NCI-H187 treated with DMSO at 0.1 percent for 48 hours (cell line): ENCODE measurements around the gene DGKQ.

Experiments used
- DNase-seq: peaks from one replicate; lab custom pipeline; 2025; lab: John Stamatoyannopoulos, UW

Gene DGKQ

DNA sequence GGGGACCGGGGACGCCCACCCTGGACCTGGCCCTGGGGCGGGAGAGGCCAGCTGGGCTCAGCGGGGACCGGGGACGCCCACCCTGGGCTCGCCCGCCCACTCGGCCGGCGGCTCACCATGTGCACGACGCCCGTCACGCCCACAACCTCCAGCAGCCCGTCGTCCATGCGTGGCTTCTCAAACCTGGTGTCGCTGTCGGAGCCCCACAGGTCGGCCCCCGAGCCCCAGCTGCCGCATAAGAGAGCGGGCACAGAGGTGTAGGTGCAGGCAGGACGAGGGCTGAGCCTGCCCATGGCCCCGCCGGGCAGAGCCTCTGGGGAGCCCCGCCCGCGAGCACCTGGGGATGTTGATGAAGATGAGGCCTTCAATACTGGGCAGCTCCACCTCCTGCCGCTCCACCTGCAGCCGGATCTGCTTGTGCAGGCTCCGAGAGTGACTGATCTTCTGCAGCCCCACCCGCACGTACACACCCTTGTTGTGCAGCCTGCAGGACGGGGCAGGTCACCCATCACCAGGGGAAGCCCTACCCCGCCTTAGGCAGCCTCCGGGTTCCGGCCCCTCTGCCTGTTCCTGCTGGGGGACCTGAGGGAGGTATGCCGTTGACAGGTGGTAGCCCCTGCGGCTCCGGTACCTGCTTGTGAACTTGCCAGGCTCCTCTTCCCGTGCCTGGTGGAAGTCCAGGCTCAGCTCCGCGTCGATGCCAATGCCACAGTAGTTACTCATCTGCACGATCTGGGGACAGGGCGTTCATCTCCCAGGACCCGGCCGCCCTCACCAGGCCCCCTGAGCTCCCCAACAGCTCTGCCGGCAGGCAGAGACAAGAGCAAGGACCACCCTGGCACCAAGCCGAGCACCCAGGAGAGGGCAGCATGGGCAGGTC is 11.8 kb downstream of the DGKQ start:
- no peak for DNase-seq

DNA sequence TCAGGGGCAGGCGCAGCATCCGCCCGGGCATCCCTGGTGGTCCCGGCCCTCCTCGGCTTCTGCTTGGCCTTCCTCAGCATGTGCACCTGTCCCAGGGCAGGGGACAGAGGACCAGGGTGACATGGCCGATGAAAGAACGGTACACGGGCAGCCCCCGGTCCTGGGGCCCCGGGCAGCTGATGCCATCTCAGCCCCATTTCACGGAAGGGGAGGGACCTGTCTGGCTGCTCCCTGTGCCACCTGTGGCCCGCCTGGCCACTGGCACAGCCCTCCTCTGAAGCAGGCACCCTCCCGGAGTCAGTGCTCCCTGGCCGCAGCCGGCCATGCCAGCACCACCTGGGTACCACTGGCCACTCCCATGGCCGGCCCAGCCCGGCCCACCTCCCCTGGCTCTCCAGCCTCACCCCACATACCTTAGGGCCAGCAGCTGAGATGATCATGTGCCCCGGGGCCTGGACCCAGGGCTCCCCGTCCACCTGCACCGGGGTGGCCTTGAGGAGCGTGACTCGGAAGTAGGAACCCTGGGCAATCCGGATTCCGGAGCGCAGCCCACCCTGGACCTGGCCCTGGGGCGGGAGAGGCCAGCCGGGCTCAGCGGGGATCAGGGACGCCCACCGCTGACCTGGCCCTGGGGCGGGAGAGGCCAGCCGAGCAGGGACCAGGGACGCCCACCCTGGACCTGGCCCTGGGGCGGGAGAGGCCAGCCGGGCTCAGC is 12.6 kb downstream of the DGKQ start:
- no peak for DNase-seq

DNA sequence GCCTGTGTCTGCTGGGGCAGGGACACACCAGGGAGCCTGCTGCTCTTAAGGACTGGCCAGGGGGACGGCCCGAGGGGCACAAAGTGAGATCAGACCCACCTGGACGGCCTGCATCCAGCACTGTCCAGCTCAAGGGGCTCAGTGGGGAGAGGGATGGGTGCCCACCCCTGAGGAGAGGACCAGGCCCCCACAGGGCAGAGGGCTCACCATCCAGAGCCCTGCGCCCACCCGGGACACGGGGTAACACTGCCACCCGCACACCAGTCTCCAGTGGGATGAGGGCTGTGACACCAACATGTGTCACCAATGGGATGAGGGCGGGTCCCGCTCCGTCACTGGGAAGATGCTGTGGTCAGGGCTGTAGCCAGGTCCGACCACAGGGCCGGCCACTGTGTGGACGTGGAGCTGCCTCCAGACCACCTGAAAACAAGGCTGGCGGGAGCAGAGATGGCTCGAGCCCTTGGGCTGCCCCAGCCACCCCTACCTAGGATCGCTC is 13.2 kb downstream of the DGKQ start:
- no peak for DNase-seq

GRCh38 chr4:959338-960139 is 13.8 kb downstream of the DGKQ start:
- DNase-seq, result no peak

GRCh38 chr4:958696-959337 is 14.6 kb downstream of the DGKQ start:
- no peak for DNase-seq

GRCh38 chr4:958314-958665 is 15.1 kb downstream of the DGKQ start:
- DNase-seq, result no peak

GRCh38 chr4:957581-958313 is 15.6 kb downstream of the DGKQ start:
- no peak for DNase-seq

DNA sequence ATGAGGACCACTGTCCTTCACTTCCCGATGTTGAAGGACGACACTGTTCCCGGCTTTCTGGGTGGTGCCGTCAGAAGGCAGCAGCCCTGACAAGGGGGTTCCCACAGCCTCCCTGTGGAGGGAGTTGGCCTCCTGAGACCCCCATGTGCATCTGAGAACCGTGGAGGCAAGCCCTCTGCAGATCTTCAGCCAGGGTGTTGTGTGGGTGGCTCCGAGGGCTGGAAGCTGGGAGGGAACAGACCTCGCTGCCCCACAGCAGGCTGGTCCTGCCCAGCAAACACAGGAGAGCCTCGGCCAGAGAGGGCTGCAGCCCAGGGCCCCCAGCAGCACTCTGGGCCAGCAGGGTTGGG is 16.2 kb downstream of the DGKQ start:
- DNase-seq, result no peak

DNA sequence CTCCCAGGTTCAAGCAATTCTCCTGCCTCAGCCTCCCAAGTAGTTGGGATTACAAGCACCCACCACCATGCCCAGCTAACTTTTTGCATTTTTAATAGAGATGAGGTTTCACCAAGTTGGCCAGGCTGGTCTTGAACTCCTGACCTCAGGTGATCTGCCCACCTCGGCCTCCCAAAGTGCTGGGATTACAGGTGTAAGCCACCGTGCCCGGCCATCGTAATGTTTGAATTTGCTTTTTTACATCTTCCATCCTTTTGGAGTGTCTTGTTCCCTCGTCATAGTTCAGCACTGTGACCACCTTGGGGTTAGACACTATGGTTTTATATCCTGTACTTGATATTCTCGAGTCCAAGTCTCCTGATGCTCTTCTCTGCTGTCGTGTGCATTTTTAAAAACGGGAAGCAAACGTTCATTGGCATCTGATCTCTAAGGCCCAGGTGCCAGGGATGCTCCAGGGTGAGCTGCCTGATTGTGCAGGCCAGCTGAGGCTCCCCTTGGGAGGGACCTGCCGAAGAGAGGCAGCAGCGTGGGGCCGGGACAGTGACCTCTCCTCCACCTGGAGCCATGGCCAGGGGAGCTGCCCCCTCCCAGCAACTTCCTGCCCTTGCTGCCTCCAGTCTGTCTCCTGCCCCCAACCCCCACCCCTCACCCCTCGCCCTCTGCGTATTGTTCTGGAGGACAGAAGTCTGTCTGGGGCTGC is 16.7 kb downstream of the DGKQ start:
- DNase-seq, result no peak

- no peak for DNase-seq
Observed at GRCh38 chr4:955931-956381, 17.4 kb downstream of the DGKQ start.

DNA sequence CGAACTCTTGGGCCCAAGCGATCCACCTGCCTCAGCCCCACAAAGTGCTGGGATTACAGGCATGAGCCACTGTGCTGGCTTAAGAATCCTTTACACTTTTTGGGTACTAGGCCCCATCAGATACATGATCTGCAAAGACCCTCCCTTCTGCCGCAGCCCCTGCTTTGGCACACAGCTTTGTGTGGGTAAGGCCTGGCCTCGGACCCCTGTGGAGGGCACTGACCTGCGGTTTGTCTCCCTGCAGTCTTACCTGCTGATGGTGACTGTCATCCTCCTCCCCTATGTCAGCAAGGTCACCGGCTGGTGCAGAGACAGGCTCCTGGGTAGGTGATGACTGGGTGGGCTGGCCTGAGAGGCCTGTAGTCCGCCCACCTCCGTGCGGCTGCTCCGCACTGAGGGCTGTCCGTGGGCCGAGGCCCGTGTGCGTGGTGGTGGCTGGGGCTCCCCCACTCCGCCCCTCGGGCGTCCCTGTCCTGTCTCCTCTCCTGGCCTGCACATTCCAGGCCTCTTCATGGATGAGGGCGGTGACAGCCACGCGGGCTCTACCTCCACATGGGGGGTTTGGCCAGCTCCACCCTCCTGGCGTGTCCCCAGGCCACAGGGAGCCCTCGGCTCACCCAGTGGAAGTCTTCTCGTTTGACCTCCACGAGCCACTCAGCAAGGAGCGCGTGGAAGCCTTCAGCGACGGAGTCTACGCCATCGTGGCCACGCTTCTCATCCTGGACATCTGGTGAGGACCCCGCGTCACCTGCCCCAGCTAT is 18.0 kb downstream of the DGKQ start:
- DNase-seq, result no peak

DNA sequence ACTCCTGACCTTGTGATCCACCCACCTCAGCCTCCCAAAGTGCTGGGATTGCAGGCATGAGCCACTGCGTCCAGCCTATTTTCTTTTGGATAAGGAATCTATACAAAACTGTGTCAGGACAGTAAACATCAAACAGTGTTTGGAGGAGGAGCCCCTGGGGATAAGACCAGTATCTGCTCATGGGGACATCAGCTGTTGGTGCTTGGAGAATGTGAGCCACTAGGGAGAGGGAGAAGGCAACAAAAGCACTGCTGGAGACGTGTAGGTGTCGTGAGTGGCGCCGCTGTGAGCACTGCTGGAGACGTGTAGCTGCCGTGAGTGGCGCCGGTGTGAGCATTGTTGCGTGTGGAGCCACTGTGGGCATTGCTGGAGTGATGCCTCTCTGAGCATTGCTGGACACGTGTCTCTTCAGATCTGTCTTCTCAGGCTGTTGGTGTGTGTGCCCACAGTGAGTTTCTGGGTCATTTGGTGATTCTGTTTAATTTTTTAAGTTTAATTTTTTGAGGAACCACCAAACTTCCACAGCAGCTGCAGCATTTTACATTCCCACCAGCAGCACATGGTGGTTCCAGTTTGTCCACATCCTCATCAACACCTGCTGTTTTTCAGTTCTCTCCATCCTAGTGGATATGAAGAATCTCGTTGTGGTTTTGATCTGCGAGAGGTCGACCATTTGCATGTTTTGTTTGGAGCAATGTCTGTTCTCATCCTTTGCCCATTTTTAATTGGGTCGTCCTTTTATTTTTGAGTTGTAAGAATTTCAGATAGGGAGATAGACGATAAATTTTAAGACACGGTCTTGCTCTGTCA is 19.0 kb downstream of the DGKQ start:
- DNase-seq, result no peak

DNA sequence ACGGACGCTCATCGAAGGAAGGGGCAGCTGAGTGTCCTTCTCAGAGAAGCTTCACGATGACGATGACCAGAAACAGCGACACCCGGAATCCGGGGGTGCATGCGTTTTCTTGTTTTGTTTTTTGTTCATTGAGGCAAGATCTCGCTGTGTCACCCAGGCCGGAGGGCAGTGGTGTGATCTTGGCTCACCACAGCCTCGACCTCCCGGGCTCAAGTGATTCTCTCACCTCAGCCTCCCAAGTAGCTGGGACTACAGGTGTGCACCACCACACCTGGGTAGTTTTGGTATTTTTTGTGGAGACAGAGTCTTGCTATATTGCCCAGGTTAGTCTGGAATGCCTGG is 19.8 kb downstream of the DGKQ start:
- DNase-seq, result no peak

DNA sequence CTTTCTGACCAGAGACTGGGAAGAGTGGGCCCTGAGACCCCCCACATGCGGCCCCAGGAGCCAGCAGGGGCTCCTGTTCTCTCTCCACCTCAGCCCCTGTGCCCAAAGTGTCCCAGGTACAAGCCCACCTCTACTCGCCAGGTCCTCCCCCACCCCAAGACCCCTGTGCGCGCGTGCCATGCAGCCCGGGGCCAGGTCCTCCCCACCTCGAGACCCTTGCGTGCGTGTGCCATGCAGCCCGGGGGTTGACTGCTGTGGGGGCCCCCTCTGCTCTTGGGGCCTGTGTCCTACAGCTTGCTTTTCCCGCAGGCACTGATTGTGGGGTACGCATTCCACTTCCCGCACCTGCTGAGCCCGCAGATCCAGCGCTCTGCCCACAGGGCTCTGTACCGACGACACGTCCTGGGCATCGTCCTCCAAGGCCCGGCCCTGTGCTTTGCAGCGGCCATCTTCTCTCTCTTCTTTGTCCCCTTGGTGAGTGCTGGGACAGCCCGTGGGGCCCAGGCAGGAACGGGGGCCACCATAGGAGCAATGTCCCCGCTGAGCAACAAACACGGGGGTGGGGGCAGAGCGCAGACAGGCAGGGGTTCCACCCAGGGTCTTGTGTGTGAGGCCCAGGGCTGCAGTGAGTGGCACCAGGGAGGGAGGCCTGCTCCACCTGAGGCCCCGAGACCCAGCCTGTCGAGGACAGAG is 20.3 kb downstream of the DGKQ start:
- DNase-seq, result no peak

DNA sequence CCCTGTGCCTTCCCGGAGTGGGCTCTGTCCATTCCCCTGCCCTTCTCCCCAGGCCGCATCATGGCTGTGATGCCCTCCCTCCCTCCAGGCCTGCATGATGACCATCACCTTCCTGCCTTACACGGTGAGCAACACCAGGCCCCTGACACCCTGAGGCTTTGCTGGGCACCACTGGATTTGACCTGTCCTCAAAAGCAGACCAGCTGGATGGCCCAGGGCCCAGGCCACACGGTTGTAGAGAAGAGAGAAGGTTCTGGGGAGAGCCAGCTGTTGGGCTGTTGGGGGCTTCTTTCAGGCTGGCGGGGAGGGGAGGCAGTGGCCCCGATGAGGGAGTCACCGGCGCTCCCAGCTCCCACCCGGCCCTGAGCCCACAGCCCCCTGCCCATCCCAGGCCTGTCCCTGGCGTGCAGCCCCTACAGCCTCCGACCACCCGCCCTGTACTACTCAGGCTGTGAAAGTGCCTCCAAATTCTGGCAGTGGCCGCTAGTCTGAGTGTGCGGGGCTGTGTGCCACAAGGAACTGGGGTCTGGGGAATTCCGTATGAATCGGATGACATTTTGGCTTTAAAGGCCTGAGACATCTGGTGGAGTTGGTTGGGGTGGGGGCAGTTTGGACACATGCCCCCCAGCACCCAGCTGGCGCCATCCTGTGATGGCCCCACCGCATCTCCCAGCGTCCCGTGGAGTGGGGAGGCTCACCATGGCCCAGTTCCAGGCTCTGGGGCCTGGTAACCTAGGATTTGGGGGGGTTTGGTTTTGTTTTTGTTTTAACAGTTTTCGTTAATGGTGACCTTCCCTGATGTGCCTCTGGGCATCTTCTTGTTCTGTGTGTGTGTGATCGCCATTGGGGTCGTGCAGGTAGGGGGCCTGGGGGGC is 21.5 kb downstream of the DGKQ start:
- no peak for DNase-seq

DNA sequence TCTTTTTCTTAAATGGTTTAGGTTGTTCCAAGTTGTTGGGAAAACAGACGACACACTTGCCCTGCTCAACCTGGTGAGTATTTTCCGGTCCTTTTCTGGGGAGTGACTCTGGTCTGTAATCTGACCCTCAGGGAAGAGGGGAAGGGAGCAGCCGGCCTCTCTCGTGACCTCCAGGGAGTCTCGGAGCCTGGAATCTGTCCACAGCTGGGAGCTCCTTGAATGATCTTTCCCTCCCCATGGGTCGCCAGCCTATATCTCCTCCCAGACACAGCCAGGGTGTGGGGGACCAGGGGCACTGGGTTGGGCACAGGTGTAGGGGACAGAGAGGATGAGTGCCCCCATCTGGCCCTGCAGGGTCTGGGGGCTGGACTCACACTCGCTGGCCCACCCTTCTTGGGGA is 22.2 kb downstream of the DGKQ start:
- DNase-seq, result no peak

GRCh38 chr4:950136-951020 is 23.0 kb downstream of the DGKQ start:
- DNase-seq, result no peak
